GM12873 (cell line): ENCODE data around the gene PLCG2.

Experiments used
- TF ChIP-seq, protein P1 (sequence below): IDR thresholded peaks from 2 replicates; pipeline ENCODE4 v1.5.1; 2012; ENCODE audit warnings: low read depth, mild to moderate bottlenecking, moderate library complexity, low read length, control low read depth; ENCODE audit not compliant: insufficient read depth; ENCODE audit errors: missing control alignments

The PLCG2 gene

DNA sequence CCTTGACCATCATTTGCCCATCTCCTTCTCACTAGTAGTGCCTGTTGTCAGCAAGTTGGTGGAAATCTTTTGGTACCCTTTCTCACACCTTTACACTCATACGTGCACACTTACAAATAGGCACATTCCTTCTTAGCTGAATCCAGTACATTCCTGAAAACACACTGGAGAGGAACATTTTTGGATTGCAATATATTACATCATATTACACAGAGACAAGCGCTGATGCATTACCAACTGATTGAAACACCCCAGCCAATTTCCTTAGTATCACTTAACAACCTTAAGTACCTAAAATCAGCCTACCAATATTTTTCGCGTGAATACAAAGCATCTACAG is 64.1 kb downstream of the PLCG2 start:
- TF ChIP-seq, protein P1, sequence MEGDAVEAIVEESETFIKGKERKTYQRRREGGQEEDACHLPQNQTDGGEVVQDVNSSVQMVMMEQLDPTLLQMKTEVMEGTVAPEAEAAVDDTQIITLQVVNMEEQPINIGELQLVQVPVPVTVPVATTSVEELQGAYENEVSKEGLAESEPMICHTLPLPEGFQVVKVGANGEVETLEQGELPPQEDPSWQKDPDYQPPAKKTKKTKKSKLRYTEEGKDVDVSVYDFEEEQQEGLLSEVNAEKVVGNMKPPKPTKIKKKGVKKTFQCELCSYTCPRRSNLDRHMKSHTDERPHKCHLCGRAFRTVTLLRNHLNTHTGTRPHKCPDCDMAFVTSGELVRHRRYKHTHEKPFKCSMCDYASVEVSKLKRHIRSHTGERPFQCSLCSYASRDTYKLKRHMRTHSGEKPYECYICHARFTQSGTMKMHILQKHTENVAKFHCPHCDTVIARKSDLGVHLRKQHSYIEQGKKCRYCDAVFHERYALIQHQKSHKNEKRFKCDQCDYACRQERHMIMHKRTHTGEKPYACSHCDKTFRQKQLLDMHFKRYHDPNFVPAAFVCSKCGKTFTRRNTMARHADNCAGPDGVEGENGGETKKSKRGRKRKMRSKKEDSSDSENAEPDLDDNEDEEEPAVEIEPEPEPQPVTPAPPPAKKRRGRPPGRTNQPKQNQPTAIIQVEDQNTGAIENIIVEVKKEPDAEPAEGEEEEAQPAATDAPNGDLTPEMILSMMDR, result no peak

DNA sequence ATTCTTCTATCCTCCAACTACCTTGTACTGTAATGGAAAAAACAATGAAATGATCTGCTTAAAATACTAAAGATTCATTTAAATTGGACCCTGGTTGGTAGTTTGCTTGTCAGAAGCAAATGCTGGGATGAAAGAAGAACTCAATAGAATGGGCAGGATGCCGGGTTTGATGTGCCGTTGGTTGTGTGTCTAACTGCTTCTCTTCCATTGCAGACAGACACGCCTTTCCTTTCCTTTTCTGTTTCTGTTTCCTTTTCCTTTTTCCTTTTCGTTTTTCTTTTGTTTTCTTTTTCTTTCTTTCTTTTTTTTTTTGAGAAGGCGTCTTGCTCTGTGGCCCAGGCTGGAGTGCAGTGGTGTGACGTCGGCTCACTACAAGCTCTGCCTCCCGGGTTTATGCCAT is 64.6 kb downstream of the PLCG2 start:
- TF ChIP-seq, protein P1, result no peak

DNA sequence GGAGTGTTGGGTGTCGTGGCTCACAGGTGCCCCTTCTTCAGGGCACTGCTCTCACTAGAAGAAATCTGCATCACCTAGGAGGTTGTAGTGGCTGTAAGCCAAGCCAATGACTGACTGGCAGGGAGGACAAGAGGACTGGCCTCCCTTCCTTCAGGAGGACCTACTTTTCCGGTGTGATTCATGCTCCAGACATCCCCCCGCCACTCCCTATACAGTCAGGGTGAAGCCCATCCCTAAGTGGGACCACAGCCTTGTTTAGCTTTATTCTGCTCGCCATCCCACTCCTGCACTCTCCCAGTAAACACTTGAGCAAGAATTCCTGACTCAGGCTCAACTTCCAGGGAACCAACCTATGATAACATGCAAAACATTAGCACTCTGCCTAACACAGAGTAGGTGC is 67.0 kb downstream of the PLCG2 start:
- TF ChIP-seq, protein P1, result no peak

DNA sequence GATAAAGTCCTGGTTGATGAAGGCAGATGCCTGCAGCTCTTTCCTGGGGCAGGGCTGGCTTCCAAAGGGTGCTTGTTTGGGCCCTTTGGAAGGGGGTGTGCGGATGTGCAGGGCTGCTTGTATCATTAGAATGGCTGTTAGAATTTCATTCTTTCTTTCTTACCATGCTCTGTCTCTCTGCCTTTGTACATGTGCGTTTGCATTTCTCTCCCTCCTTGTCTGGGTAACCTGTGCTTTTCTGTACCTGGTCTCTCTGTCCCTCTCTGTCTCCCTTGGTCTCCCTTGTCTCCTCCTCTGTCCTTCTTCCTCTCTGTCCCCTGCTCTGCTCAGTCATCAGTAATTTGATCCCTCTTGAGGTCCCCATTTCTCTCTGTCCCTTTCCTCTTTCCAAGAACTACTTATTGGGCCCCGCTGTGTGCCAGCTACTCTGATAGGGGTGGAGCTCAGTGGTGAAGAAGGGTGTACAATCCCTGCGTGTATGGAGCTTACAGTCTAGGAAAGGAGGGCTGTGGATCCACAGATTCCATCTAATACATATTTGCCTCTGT is 69.3 kb downstream of the PLCG2 start:
- TF ChIP-seq, protein P1, result no peak

DNA sequence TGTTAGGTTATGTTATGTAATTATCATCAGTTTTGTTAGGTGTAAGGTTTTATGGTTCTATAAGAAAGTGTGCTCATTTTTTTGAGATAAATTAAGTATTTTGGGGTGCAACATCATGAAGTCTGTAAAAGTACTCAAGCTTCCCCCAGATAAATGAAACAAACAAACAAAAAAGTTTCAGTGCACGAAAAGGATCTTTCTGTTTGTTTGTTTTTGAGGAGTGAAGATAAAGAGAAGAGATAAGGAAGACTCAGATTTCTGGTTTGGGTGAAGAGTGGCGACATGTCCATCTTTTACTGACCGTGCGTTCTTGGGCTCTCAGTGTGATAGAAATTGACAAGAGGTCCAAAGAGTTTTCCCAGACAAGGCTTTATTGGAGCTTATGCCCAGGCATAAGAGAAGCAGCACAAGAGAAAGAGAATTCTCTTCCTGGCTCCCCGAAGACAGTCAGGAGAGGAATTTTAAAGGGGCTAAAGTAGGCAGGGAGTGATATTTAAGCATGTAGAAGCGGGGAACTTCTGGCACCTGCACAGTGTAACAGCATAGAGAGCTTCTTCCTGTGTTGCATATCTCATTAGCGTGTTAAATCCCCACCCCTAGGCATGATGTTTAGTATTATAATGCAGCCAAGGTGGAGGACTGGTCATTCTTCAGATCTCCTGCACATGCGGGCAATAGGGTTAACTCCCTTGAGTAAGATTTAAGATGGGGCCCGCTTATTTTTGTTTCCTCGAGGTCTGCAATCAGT is 71.3 kb downstream of the PLCG2 start:
- TF ChIP-seq, protein P1, result no peak

DNA sequence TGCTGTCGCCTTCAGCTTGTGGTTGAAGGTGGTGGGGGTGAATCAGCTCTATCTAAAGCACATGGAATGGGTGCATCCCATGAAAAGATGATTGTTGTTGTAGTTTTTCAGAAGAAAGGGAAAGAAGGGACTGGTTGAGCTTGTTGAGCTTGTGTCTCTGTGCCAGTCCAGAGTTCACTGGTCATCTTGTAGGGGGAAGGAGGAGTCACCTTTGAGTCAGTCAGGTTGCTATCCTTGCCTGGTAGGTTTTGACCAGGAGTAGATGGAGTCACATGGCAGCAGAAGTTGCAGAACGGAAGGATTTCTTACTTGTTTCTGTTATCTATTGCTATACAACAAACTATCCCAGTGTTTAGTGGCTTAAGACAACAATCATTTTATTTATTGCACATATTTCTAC is 73.3 kb downstream of the PLCG2 start:
- TF ChIP-seq, protein P1, result no peak

DNA sequence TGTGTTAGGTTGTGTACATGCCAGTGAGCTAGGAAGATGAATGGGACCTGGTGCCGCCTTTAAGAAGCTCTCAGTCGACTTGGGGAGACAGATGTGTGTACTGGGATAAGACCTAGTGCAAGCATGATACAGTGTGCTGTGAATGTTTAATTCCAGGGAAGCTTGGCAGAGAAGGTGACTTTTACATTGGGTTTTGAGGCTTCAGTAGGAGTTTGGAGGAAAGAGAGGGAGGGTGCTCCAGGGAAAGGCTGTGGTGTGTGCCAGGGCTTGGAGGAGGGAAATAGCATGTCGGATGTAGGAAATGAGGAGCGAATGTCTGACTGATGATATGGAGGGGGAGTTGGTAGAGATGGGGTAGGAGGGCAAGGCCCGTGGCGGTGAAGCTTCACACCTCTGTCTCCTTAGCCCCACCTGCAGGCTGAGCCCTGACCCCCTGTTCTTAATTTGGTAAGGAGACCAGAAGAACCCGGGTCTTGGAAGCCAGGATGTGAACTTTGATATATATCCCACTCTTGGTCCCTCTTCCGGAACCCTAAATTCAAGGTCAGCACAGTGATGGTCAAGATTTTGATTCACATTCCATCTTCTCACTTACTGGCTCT is 76.6 kb downstream of the PLCG2 start:
- TF ChIP-seq, protein P1, result peak; percentile 20
